HG03442 (cell line): ENCODE data around the gene CTNNA3.

Experiments used
- ATAC-seq: cut with Tn5 transposase; IDR thresholded peaks from one replicate; pipeline ENCODE4 v1.9.1; 2021; ENCODE audit warnings: mild to moderate bottlenecking, moderate library complexity; ENCODE audit not compliant: unreplicated experiment

The CTNNA3 gene

GRCh38 chr10:67151471-67151870 is 544.5 kb downstream of the CTNNA3 start:
- ATAC-seq = no peak

- no peak for ATAC-seq
Measured at GRCh38 chr10:67144530-67144929, 551.5 kb downstream of the CTNNA3 start.

- ATAC-seq = no peak
Measured at GRCh38 chr10:67141300-67141699, 554.7 kb downstream of the CTNNA3 start.

GRCh38 chr10:67140641-67141040 is 555.4 kb downstream of the CTNNA3 start:
- no peak for ATAC-seq

- no peak for ATAC-seq
Measured at GRCh38 chr10:67127441-67127840, 568.6 kb downstream of the CTNNA3 start.

- no peak for ATAC-seq
Measured at GRCh38 chr10:67119651-67120050, 576.3 kb downstream of the CTNNA3 start.

- no peak for ATAC-seq
Measured at GRCh38 chr10:67115972-67116371, 580.0 kb downstream of the CTNNA3 start.

GRCh38 chr10:67114945-67115344 is 581.0 kb downstream of the CTNNA3 start:
- ATAC-seq = no peak

- no peak for ATAC-seq
Measured at GRCh38 chr10:67112765-67113164, 583.2 kb downstream of the CTNNA3 start.

- ATAC-seq = no peak
Measured at GRCh38 chr10:67110286-67110685, 585.7 kb downstream of the CTNNA3 start.

- ATAC-seq = no peak
Measured at GRCh38 chr10:67107670-67108069, 588.3 kb downstream of the CTNNA3 start.

- ATAC-seq = no peak
Measured at GRCh38 chr10:67100951-67101350, 595.0 kb downstream of the CTNNA3 start.

GRCh38 chr10:67098461-67098860 is 597.5 kb downstream of the CTNNA3 start:
- ATAC-seq = no peak

GRCh38 chr10:67095531-67095930 is 600.5 kb downstream of the CTNNA3 start:
- no peak for ATAC-seq

GRCh38 chr10:67088036-67088435 is 608.0 kb downstream of the CTNNA3 start:
- no peak for ATAC-seq

GRCh38 chr10:67087135-67087425 is 608.9 kb downstream of the CTNNA3 start:
- ATAC-seq = no peak

- ATAC-seq = no peak
Measured at GRCh38 chr10:67086327-67087134, 609.5 kb downstream of the CTNNA3 start.

- no peak for ATAC-seq
Measured at GRCh38 chr10:67079126-67079525, 616.9 kb downstream of the CTNNA3 start.

- ATAC-seq = no peak
Measured at GRCh38 chr10:67077376-67077775, 618.6 kb downstream of the CTNNA3 start.

- ATAC-seq = no peak
Measured at GRCh38 chr10:67076144-67076543, 619.9 kb downstream of the CTNNA3 start.

GRCh38 chr10:67075491-67075971 is 620.5 kb downstream of the CTNNA3 start:
- ATAC-seq = no peak

- ATAC-seq = no peak
Measured at GRCh38 chr10:67072654-67073053, 623.3 kb downstream of the CTNNA3 start.

- ATAC-seq = no peak
Measured at GRCh38 chr10:67050415-67050814, 645.6 kb downstream of the CTNNA3 start.
